Measurements from ENCODE around the gene PI3. TPM values are rescaled to one million over a fixed set of nuclear protein-coding genes. Genes with fewer than 3 reads are reported as not detected.
"Not testable (repeated sequence)": the region's sequence is repeated elsewhere in the genome, so short reads cannot be mapped to it uniquely, and the experiment has no call there.

The PI3 gene, protein sequence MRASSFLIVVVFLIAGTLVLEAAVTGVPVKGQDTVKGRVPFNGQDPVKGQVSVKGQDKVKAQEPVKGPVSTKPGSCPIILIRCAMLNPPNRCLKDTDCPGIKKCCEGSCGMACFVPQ
- total RNA-seq: 100 to 1,000 TPM in 2 of 3 donors, 10 to 100 TPM in 1; 86.8 to 399 (median 294) TPM
- long read RNA-seq, donor 1, transcript PI3-201 (3 exons, 577 nt): major isoform, 13 of 16 reads
- long read RNA-seq, donor 1, partial matches to known transcripts: 2 of 16 reads
- long read RNA-seq, donor 1, other reads (novel, unspliced or antisense): 1 of 16 reads
- long read RNA-seq, donor 2, transcript PI3-201 (3 exons, 577 nt): major isoform, 201 of 210 reads
- long read RNA-seq, donor 2, partial matches to known transcripts: 5 of 210 reads
- long read RNA-seq, donor 2, other reads (novel, unspliced or antisense): 4 of 210 reads

GRCh38 chr20:45174434-45175364 lies at the start of gene PI3:
Gene PI3, plus strand, starts transcription at chr20:45174902. Its CDS starts 21 bp downstream, at chr20:45174923.
- intact Hi-C loops (cut with DNase I, micrococcal nuclease): no loop called here
- H3K4me1 ChIP-seq (ENCODE audit: low read depth): peaks cover 2% of the 10 kb centered on the region
- H3K4me3 ChIP-seq: no peak within 1 kb of the TSS

GRCh38 chr20:45128099-45128498 lies 46.6 kb upstream of the PI3 start:
- Histone ChIP-seq H3K4me3 (no peak overlapping the region), H3K36me3 (ENCODE audit: low read depth) (no peaks in the 10 kb centered on the region), H3K4me1 (ENCODE audit: low read depth) (no peaks in the 10 kb centered on the region), H3K9me3 (no peaks in the 10 kb centered on the region)
- intact Hi-C loops (cut with DNase I, micrococcal nuclease): no loop called here
- ATAC-seq (peak; percentile 68), DNase-seq (no peak)
- TF ChIP-seq, protein P1, sequence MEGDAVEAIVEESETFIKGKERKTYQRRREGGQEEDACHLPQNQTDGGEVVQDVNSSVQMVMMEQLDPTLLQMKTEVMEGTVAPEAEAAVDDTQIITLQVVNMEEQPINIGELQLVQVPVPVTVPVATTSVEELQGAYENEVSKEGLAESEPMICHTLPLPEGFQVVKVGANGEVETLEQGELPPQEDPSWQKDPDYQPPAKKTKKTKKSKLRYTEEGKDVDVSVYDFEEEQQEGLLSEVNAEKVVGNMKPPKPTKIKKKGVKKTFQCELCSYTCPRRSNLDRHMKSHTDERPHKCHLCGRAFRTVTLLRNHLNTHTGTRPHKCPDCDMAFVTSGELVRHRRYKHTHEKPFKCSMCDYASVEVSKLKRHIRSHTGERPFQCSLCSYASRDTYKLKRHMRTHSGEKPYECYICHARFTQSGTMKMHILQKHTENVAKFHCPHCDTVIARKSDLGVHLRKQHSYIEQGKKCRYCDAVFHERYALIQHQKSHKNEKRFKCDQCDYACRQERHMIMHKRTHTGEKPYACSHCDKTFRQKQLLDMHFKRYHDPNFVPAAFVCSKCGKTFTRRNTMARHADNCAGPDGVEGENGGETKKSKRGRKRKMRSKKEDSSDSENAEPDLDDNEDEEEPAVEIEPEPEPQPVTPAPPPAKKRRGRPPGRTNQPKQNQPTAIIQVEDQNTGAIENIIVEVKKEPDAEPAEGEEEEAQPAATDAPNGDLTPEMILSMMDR (IDR thresholded peaks at IDR 0.05): no peak

More at GRCh38 chr20:45174434-45175364, at the start of gene PI3:
- DNase-seq (peak; percentile 78 to 87 (median 84)), ATAC-seq (peak; percentile 90)
- Histone ChIP-seq H3K9me3 (no peaks in the 10 kb centered on the region), H3K36me3 (ENCODE audit: low read depth) (no peaks in the 10 kb centered on the region)
- TF ChIP-seq, protein P1 (IDR thresholded peaks at IDR 0.05): no peak

DNA sequence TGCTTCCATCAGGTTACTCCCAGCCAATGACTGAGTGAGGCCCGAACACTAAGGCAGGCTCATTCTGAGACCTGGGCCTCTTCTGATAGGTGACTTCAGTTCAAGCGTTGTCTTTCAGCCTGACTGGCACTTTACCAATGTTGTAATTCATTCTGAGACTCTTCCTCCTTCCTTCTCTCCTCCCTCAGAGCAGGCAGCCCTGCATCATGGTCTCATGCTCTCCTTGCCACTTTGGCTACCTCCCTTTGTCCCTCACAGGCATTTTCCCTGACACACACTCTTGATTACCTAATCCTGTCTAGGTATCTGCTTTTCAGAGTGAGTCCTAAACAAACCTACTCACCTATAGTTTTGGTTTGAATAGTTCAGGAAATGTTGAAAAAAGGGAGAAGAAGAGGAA lies 37.8 kb upstream of the PI3 start:
- ATAC-seq: no peak
- intact Hi-C loops (cut with DNase I, micrococcal nuclease): no loop called here
- TF ChIP-seq, protein P1 (IDR thresholded peaks at IDR 0.05): no peak
- Histone ChIP-seq H3K4me3 (no peak overlapping the region), H3K9me3 (no peaks in the 10 kb centered on the region), H3K4me1 (ENCODE audit: low read depth) (peaks cover 13% of the 10 kb centered on the region), H3K36me3 (ENCODE audit: low read depth) (no peaks in the 10 kb centered on the region)
- DNase-seq: no peak

DNA sequence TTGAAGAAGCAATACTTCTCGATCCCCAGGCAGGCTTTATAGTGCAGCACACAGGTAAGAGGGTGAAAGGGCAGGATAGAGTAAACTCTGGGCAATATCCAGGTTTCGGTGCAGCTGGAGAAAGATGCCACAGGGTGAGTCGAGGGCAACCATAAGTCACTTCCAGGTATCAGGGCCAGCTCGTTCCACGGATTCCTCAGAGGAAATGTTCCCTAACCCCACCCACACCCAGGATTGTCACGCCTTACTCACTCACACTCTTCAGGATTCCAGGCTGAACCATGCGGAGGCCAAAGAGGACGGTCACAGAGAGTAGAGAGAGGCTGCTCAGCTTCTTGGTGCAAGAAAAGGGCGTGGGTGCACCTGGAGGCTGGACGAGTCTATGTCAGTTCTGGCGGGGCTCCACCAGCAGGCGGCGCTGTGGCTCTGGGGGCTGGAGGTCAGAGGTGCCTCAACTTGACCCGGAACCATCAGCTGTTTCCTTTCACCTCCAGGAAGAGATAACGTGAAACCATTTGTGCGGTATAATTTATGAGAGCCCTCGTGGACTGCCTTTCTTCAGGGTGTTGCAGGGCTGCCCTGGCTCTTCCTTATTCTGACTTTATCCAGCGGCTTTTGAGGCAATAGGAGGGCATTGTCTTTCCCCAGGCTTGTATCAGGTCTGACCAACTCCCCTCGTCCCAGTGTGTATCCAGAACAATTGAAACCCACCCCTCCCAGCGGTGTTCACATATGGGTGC lies 36.0 kb upstream of the PI3 start:
- intact Hi-C loops (cut with DNase I, micrococcal nuclease): no loop called here
- H3K4me1 ChIP-seq (ENCODE audit: low read depth): peaks cover 13% of the 10 kb centered on the region
- ATAC-seq (peak; percentile 96), DNase-seq (peak; percentile 87 to 93 (median 88))
- TF ChIP-seq, protein P1 (IDR thresholded peaks at IDR 0.05): peak; percentile 69
- no peaks in the 10 kb centered on the region for H3K9me3 ChIP-seq
- no peaks in the 10 kb centered on the region for H3K36me3 ChIP-seq (ENCODE audit: low read depth)
- no peak overlapping the region for H3K4me3 ChIP-seq

GRCh38 chr20:45139733-45140375 lies 34.8 kb upstream of the PI3 start:
- DNase-seq; H3K36me3 ChIP-seq (ENCODE audit: low read depth); intact Hi-C loops (cut with DNase I, micrococcal nuclease); ATAC-seq; H3K4me3 ChIP-seq; H3K9me3 ChIP-seq: not testable (repeated sequence)
- H3K4me1 ChIP-seq (ENCODE audit: low read depth): peaks cover 13% of the 10 kb centered on the region

All from mucosa of descending colon (tissue), 3 donors.